GM19193 (cell line): Measurements from ENCODE around the gene C16orf86.

ENCODE experiments used
- POLR2A ChIP-seq: IDR thresholded peaks from 4 replicates; pipeline ENCODE4 v1.6.1; 2011; ENCODE audit not compliant: insufficient read depth, insufficient read length; ENCODE audit errors: extremely low read depth

C16orf86 gene

DNA sequence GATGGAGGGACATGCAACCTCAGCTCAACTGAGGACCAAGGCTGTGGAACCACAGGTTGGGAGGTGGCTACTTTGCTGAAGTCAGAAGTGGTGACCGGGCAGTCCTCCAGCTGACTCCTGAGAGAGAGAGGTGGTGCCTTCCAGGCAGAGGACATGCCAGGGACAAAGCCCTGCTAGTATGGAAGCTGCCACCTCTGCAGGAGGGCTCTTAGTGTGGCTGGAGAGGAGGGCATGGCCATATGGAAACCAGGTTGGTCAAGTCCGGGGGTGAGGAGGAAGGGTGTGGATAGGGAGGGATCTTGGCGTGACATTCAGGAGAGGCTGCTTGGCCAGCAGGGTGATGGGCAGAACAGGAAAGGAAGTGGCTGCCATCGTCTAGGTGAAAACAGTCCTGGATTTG is 5.7 kb downstream of the C16orf86 start:
- TF ChIP-seq POLR2A, result no peak

DNA sequence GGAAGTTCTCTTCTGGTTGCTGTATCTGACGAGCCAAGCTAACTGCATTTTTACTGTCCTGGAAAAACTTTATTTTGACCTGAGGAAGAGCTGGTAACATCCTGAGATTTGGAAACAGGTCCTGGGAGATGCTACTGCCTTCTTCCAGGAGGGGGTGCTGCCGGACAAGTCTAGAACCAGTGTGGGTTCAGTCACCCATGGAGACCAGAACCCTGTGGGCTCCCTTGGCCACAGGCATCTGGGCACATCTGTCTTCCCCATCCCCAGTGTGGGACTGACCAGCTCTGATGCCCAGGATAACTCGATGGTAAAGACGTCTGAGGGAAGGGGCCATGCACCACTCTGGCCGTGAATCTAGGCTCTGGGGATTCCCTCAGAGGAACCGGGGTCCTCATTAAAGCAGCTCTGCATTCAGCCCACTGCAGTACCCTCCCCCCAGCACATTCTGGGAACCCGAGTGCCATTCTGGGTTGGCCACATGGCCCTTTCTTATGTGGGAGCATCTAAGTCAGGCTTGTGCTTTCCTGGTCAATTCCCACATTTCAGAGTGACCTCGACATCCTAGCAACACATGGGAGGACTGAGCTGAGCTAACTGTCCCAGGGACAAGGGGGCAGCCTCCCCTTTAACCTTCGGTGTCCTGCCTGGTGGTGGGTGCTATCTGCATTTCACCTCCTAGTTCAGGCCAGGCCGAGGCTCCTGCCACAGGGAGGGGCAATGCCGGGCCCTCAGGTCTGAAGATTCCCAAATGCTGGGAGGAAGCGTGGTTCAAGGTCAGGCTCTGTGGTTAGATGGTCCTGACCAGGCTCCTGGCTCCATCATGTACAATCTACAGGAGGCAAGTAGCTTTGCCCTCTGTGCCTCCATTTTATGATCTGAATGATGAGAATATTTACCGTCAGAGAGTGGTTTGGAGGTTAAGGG is 6.4 kb downstream of the C16orf86 start:
- TF ChIP-seq POLR2A, result no peak

DNA sequence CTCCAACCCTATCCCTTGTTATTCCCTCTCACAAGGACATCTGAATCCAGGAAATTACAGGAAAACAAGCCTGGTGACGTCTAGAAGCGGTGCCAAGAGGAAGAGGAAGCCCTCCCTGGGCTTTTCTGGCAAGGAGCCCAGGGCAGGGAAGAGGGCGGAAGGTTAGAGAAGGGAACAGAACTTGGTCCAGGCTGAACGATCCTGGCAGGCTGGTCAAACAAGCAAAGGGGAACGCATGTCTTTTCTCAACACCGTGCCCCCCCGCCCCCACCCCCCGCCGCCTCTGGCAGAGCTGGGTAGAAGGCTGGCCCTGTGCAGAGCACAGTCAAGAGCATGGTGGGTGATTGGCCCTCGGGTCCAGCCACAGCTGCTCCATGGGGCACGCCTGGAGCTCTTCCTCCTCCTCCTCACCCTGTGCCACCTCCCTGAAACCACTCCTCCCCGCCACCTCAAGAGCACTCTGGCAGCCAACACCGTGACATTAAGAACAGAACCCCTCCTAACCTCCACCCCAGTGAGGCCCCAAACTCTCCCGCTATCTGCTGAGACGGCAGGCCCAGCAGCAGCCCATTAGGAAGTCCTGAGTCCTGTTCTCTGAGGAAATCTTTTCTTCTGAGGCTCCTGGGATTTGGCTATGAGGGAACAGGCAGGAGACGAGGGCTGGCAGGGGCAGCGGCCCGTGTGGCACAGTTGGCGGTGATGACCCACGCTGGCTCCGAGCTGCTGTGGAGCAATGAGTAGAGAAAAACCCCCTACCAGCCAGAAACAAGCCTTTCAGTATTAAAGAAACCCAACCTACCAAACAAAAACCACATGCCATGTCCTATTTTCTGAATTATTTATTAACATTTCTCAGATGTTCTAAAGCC is 7.3 kb downstream of the C16orf86 start:
- TF ChIP-seq POLR2A, result no peak

DNA sequence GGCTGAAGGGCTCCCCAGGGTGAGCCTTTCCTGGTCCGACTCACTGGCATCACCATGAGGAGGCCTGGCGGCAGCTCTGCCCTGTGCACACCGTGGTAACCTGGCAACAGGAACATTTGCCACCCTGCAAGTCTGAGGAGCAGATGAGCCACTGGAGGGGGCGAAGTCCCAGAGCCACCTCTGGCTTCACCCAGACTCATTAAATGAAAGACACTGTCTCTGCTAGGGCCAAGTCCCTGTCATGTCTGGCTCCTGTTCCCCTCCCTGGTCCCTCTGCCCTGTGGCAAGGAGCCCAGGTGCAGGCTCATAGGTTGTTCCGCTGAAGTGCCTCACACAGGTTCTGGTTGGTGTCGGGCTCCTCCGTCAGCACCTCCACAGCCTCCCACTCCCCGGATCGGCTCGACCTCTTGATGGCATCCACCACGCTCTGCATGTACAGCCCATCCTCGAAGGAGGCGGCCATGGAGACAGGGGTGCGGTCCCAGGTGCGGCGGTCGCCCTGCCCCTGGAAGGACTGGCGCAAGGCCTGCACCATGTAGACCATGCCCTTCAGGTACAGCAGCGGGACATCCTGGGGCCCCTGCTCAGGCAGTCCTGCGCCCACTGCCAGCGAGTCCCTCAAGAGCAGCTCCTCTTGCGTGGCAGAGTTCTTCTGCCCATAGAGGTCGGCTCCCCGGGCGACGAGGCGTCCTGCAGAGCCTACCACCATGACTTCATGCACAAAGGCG is 8.4 kb downstream of the C16orf86 start:
- no peak for TF ChIP-seq POLR2A

DNA sequence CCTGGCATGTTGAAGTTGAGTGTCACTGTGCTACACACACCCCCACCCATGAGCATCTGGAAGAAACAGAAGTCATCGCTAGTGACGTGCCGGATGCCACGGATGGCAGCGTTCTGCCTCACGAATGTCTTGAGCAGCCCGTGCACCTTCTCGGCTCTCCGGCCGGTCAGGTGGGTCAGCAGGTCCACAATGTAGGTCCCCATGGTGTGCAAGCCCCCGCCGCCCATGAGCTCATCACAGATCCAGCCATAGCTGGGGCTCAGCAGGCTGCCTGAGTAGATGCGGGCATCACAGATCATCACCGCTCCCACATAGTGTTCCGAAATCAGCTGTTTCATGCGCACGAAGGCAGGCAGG is 8.9 kb downstream of the C16orf86 start:
- no peak for TF ChIP-seq POLR2A

DNA sequence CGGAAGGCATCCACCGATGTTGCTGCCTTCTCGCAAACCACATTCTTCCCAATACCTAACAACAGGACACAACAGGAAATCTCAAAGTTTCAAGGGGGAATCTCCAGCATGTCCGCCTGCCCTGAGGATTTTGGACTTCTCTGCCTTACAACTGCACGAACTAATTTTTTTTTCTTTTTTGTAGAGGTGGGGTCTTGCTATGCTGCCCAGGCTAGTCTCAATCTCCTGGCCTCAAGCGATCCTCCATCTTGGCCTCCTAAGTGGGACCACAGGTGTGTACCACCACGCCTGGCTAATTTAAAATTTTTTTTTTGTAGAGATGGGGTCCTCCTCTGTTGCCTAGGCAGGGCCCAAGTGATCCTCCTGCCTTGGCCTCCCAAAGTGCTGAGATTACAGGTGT is 9.4 kb downstream of the C16orf86 start:
- no peak for TF ChIP-seq POLR2A

DNA sequence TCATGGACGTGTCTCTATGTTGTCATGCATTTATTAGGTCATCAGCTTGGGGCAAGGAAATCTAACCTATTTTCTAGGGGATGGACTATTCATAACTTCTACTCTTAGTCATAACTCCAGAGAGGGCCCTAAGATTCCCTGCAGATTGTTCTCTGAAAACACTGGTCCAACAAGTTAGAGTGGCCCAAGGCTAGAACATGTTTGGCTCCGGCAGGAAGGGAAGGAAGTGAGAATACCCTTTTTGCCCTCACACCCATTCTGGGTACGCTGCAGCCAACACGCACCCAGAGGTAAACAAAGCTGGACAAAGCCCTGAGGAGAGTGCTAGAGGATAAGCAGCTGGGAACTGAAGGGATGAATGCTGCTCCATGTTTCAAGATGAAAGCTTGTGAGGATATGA is 9.9 kb downstream of the C16orf86 start:
- no peak for TF ChIP-seq POLR2A

DNA sequence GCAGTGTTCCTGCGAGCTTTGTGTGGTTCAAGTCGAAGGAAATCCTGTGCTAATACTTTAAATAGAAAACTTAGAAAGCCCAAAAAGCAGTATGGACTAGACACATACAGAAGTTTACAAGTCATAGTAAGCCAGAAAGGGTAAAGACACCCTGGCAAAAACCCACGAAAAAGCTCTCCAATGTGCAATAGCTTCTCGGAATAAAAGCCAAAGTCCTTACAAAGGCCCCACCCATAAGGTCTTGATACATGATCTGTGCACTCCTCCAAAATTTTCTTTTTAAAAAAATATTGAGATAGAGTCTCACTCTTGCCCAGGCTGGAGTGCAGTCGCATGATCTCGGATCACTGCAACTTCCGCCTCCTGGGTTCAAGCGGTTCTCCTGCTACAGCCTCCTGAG is 10.3 kb downstream of the C16orf86 start:
- no peak for TF ChIP-seq POLR2A

DNA sequence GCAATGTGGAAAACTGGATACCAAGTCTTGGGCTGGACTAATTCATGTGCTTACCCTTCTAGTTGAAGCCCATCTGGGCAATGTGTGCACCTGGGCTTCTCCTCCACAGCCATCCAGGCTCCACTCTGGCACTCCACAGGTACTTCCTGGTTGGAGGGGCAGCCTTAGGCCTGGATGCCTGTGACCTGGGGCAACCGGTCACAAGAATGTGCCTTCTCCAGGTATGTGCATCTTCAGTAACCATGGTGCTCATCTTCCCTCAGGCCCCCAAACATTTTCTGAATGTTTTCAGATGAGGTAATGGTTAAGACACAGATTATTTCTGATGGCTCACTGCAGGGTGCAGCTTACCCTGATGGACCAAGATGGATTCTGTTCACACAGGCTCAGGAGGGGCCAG is 11.1 kb downstream of the C16orf86 start:
- TF ChIP-seq POLR2A, result no peak

DNA sequence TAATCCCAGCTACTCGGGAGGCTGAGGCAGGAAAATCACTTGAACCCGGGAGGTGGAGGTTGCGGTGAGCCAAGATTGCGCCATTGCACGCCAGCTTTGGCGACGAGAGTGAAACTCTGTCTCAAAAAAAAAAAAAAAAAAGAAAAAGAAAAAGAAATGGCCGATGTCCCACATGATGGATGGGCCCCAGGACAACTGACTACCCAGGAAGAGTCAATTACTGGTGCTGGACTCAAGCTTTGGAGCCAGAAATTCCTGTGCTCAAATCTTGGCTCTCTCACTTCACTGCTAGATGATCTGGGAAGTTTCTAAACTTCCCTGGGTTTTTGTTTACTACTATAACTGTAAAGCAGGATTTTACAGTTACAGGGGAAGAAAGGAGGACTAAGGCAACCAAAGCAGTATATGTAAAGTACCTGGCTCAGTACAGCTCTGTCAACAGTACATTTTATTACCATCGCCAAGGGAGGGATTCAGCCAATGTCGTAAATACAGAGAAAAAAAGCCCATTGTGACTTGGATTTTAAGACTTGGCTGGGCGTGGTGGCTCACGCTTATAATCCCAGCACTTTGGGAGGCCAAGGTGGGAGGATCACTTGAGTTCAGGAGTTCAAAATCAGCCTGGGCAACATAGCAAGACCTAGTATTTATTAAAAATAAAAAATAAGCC is 11.9 kb downstream of the C16orf86 start:
- no peak for TF ChIP-seq POLR2A

DNA sequence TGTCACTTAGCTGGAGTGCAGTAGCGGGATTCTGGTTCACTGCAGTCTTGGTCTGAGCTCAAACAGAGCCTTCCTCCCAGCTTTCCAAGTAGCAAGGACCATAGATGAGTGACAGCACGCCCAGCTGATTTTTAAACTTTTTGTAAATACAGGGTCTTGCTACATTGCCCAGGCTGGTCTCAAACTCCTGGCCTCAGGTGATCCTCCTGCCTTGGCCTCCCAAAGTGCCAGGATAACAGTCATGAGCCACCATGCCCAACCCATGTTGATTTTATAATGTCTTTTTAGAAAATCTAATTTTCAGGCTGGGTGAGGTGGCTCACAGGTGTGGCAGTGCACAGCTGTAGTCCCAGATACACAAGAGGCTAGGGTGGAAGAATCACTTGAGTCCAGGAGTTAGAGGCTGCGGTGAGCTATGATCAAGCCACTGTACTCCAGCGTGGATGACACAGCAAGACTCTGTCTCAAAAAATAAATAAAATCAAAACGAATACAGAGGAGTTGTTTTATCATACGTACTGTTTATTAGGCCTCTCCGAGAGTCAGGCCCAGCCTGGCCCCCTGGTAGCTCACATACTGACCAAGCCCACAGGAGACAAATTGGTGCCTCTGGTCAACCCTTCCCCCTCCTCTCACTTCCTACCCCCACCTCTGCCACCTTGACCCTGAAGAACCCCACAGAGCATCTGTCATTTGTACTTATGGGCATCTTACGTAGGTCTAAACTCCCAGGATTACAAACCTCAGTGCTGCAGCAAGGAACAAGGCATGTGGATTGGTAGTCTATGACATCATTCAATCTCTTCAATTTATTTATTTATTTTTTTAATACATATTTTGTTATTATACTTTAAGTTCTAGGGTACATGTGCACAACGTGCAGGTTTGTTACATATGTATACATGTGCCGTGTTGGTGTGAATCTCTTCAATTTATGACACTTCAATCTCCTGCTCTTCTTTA is 13.6 kb downstream of the C16orf86 start:
- TF ChIP-seq POLR2A, result no peak

DNA sequence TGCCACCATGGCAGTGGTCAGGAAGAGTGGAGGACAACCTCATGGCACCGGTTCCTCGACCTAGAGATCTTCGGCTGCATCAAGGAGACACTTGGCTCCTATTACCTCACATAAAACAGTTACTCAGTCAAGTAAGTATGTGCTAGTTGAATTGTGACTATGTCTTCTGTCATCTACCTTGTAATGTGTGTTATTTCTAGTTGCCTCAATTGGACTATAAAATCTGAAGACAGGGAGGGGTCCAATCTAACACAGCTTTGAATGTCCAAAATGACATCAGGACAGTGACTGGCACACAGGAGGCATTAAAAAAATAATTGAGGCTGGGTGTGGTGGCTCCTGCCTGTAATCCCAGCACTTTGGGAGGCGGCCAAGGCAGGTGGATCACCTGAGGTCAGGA is 17.2 kb downstream of the C16orf86 start:
- no peak for TF ChIP-seq POLR2A

DNA sequence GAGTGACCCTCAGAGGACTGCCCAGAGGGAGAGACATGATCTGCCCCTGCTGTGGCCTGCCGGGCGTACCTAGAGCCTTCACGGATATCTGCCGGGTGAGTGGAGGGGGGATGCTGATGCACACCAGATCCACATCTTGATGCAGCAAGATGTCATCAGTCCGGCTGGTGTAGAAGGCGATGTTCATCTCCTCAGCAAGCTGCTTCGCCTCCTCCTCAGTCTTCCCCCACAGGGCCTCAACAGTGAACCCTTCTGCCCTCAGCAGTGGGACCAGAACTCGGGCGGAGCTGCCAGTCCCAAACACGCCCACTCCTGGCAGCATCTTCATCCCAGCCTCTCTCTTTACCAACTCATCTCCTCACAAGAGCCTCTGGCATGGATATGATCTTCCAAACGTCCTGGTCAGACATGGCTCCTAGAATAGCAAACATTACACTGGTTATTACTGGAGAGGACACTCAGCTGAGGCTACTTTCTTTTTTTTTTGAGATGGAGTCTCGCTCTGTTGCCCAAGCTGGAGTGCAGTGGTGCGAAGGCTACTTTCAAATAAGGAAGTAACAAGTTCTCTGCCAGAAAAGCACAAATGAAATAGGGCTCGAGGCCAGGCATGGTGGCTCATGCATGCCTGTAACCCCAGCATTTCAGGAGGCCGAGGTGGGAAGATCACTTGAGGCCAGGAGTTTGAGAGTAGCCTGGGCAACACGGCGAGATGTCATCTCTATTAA is 18.9 kb downstream of the C16orf86 start:
- TF ChIP-seq POLR2A, result no peak
